Right cardiac atrium (tissue), 5 donors: Measurements from ENCODE around the gene C3orf33. TPM values are rescaled to one million over a fixed set of nuclear protein-coding genes. Genes with fewer than 3 reads are reported as not detected.
A peak's percentile ranks its signal among the peaks of the same experiment; 100 is the strongest.

Experiments
- ATAC-seq, 2 donors: fragments of 200-7000 bp; cut with Tn5 transposase; one replicate each; pipeline versions ENCODE4 v1.8.0 to v1.9.1; 2020; ENCODE audit warnings: moderate library complexity in 2 of 2, mild to moderate bottlenecking in 1 of 2
- DNase-seq, 3 donors: peaks; one replicate each; pipeline ENCODE4 v3.0.0-alpha.2; 2020
- H3K27ac ChIP-seq: one replicate; pipeline ENCODE4 v1.5.1; 2013; ENCODE audit warnings: mild to moderate bottlenecking, low read length, control low read depth, moderate library complexity
- H3K27me3 ChIP-seq: one replicate; pipeline ENCODE4 v1.6.1; 2013; ENCODE audit not compliant: control insufficient read depth, insufficient read depth
- H3K4me1 ChIP-seq: one replicate; pipeline ENCODE4 v1.6.1; 2013; ENCODE audit warnings: low read length; ENCODE audit not compliant: control insufficient read depth, insufficient read depth
- H3K4me3 ChIP-seq: one replicate; pipeline ENCODE4 v1.5.1; 2013; ENCODE audit warnings: low read length, control low read depth
- H3K9me3 ChIP-seq: one replicate; pipeline ENCODE4 v1.6.1; 2013; ENCODE audit warnings: low read length; ENCODE audit not compliant: control insufficient read depth
- WGBS: extraction: QIAGEN DNeasy Blood & Tissue Kit; methylation state at CpG from one replicate; pipeline ENCODE4 v1.1.7; 2013; 5-methylcytosine and 5-hydroxymethylcytosine counted together
- intact Hi-C, 4 donors: fragments of 100-400 bp; cut with DNase I; formaldehyde crosslinking; loops; one replicate each; pipeline versions ENCODE4 v1.11.0 to v1.14.0; 2022 to 2023
- polyA plus RNA-seq: library from polyadenylated mRNA; stranded (reverse); fragments of 200-250 nt; gene quantifications from one replicate; pipeline ENCODE4 v1.2.3, GENCODE V29; 2013
- total RNA-seq, 4 donors: library from RNA; stranded (reverse); fragmentation: NEBNext Ultra II Directional; extraction: Animal tissue kit (Norgen Biotek cat#: 25700); gene quantifications; one replicate each; pipeline ENCODE4 v1.2.1, GENCODE V29; 2021
- donor health status: healthy with polysubstance abuse.
- donor health status: DM: no; HTN: yes; CAD: no.
- donor health status: DM: no; HTN: no; CAD: no.
- donor health status: DM: no; HTN: yes; CAD: no; lungs with severe emphysema.
- donor health status: DM: yes; HTN: yes; CAD: no.

C3orf33 gene
- total and polyA plus RNA-seq, 5 donors: 6.0 to 11.0 (median 7.9) TPM

GRCh38 chr3:155782390-155782953, 23.6 kb downstream of the C3orf33 start:
- Histone ChIP-seq H3K27me3 (no peaks in the 10 kb centered on the region), H3K4me3 (no peak overlapping the region), H3K4me1 (no peaks in the 10 kb centered on the region), H3K27ac (no peak overlapping the region), H3K9me3 (no peaks in the 10 kb centered on the region)
- WGBS: 99% methylated on average over 1 of the region's 1 CpG
- intact Hi-C loops: no loop called here
- DNase-seq (no peak), ATAC-seq (no peak)

- intact Hi-C loops: no loop called here
- H3K4me1 ChIP-seq: no peaks in the 10 kb centered on the region
- no peaks in the 10 kb centered on the region for H3K27me3 ChIP-seq
- ATAC-seq (no peak), DNase-seq (no peak)
- H3K4me3 ChIP-seq: no peak overlapping the region
- H3K9me3 ChIP-seq: no peaks in the 10 kb centered on the region
- H3K27ac ChIP-seq: no peak overlapping the region
These were observed 25.8 kb downstream of the C3orf33 start for GRCh38 chr3:155780291-155780690.

GRCh38 chr3:155778462-155778861, 27.6 kb downstream of the C3orf33 start:
- ATAC-seq: no peak
- Histone ChIP-seq H3K27ac (no peak overlapping the region), H3K9me3 (no peaks in the 10 kb centered on the region), H3K27me3 (no peaks in the 10 kb centered on the region), H3K4me1 (no peaks in the 10 kb centered on the region), H3K4me3 (no peak overlapping the region)
- intact Hi-C loops: no loop called here
- no peak for DNase-seq

- H3K4me1 ChIP-seq: no peaks in the 10 kb centered on the region
- H3K27ac ChIP-seq: no peak overlapping the region
- ATAC-seq: no peak
- H3K9me3 ChIP-seq: no peaks in the 10 kb centered on the region
- DNase-seq: no peak
- no peak overlapping the region for H3K4me3 ChIP-seq
- 93% methylated on average over 1 of the region's 1 CpG for WGBS
- no peaks in the 10 kb centered on the region for H3K27me3 ChIP-seq
- intact Hi-C loops: no loop called here
These were observed 33.3 kb downstream of the C3orf33 start for GRCh38 chr3:155772801-155773200.

GRCh38 chr3:155771126-155771525, 35.0 kb downstream of the C3orf33 start:
- Histone ChIP-seq H3K27me3 (no peaks in the 10 kb centered on the region), H3K4me1 (no peaks in the 10 kb centered on the region), H3K4me3 (no peak overlapping the region), H3K9me3 (no peaks in the 10 kb centered on the region), H3K27ac (no peak overlapping the region)
- no peak for ATAC-seq
- 97% methylated on average over 6 of the region's 6 CpGs for WGBS
- DNase-seq: no peak
- intact Hi-C loops: no loop called here

DNA sequence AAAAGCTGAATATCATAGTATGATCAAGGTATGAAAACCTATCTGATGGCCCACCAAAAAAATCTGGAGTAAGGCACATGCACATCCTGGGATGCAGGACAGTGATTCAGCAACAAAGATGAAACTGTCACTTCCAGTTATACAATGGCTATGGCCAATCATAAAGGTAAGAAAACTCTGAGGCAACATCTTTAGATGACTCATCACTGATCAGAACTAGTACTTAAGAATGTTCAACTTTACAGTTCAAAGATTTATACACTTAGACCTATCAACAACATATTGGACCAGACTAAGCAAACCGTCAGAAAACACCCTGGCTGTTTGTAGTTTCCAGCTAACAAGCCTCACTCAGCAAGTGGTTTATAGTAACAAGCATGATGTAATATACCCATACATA, 39.9 kb downstream of the C3orf33 start:
- ATAC-seq: no peak
- no peak overlapping the region for H3K27ac ChIP-seq
- DNase-seq: no peak
- intact Hi-C loops: no loop called here
- H3K9me3 ChIP-seq: no peaks in the 10 kb centered on the region
- no peaks in the 10 kb centered on the region for H3K4me1 ChIP-seq
- no peaks in the 10 kb centered on the region for H3K27me3 ChIP-seq
- no peak overlapping the region for H3K4me3 ChIP-seq
- WGBS: 75% methylated on average over 1 of the region's 1 CpG

DNA sequence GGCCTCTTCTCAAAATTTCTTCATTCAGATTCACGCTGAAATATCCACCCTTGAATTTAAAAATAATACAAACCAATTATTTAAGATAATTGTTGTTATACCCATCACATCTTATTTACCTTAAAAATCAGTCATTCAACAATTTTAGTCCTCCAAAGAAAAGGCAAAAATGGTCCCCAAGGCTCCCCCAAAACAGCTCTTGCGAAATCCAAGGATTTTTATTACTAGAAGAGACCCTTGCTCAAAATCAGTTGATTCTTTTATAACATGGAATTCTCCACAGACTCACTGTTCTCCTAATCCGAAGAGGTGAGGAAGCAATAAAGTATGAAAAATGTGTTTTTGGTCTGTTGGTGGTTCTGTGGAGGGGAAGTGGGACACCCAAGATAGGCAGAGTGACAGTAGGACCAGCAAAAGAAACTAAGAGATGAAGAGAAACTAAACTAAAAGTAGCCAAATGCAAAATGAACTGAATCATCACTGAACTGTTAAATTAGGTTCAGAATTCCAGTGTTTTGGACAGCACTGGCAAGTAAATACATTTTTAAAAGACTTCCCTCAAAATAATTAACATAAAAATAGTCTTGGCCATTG, 42.1 kb downstream of the C3orf33 start:
- intact Hi-C loops: no loop called here
- Histone ChIP-seq H3K27me3 (no peaks in the 10 kb centered on the region), H3K27ac (no peak overlapping the region), H3K4me1 (peaks cover 2% of the 10 kb centered on the region), H3K4me3 (no peak overlapping the region), H3K9me3 (no peaks in the 10 kb centered on the region)
- no peak for ATAC-seq
- WGBS: 86% methylated on average over 3 of the region's 3 CpGs
- no peak for DNase-seq

DNA sequence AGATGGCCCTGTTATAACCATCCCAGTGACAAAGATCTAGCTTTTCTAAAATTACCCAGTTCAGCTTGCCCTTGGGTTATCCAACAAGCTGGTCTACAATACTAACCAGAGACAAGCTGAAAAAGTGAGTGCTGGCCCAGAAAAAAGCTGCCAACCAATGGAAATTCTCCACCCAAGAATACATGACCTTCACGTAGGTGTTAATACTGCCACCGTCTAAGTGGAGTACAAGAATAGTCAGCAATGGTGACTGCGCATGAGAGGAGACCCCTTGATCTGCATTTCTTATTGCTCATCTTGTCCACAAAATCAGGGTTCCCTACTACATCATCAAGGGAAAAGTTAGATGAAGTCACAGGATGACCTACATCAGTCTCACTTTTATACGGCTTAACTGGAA, 45.4 kb downstream of the C3orf33 start:
- ATAC-seq (peak; percentile 64 to 80), DNase-seq (no peak)
- WGBS: 66% methylated on average over 4 of the region's 4 CpGs
- no peaks in the 10 kb centered on the region for H3K27me3 ChIP-seq
- intact Hi-C loops: no loop called here
- H3K4me1 ChIP-seq: peaks cover 2% of the 10 kb centered on the region
- no peaks in the 10 kb centered on the region for H3K9me3 ChIP-seq
- H3K27ac ChIP-seq: peak overlapping the region; percentile 80
- H3K4me3 ChIP-seq: no peak overlapping the region

DNA sequence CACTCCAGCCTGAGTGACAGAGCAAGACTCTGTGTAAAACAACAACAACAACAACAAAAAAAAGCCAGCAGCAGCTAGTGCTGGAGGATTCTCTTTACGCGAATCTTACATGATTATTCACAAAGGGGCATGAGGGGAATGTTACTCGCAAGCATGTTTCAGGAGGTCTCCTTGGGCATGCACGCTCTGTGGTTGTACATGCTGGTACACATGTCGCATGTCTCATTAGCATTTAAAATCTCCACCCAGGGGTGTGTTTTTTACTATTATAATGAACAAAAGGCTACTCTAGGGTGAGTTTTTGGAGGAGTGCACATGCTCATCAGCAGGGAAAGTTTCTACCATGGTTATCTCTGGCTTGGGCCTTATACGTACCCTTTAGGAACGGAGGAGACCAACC, 48.5 kb downstream of the C3orf33 start:
- Histone ChIP-seq H3K27me3 (no peaks in the 10 kb centered on the region), H3K27ac (no peak overlapping the region), H3K4me3 (no peak overlapping the region), H3K9me3 (no peaks in the 10 kb centered on the region), H3K4me1 (peaks cover 2% of the 10 kb centered on the region)
- DNase-seq (no peak), ATAC-seq (no peak)
- WGBS: 97% methylated on average over 7 of the region's 7 CpGs
- intact Hi-C loops: loop anchor here in 1 of 4 donors (10.0 kb wide), 1 partner anchor 107 kb away; no protein-coding TSS in a partner anchor

GRCh38 chr3:155753038-155753639, 52.9 kb downstream of the C3orf33 start:
- H3K4me3 ChIP-seq: no peak overlapping the region
- no peaks in the 10 kb centered on the region for H3K27me3 ChIP-seq
- WGBS: 77% methylated on average over 11 of the region's 11 CpGs
- no peaks in the 10 kb centered on the region for H3K4me1 ChIP-seq
- no peak overlapping the region for H3K27ac ChIP-seq
- intact Hi-C loops: loop anchor here in 1 of 4 donors (10.0 kb wide), 1 partner anchor 112 kb away; no protein-coding TSS in a partner anchor
- no peaks in the 10 kb centered on the region for H3K9me3 ChIP-seq
- ATAC-seq (no peak), DNase-seq (no peak)

DNA sequence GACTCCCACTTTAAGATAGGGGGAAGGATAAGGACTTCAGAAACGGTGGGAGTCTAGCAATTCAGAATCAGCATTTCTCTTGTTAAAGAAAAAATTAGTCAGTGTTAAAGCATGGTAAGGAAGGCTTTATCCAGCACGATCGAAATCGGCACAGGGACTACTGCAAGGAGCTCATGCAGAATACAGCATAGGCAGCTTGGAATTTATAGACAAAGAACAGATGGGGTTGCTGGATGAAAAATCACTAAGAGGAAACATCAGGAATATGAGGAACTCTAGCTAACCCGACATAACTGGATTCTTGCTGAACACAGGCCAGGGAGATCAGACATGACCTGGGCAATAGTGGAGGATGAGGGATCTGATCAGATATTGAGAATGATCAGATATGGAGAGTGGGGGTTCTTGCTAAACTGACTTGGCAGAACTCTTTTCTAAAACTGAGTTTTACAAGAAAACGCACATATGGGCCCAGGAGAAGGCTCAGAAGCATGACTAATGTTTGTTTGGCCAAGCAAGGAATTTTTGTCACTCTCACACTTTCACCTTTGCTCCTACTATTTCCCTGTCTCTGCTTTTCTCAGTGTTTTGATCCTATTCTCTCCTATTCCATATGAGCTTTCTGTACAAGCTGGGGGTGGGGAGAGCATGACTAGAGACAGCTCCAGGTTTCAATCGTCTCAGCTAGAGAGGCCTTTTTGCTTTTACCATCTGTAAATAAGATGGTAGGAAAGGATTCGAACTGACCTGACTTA, 57.3 kb downstream of the C3orf33 start:
- 59% methylated on average over 8 of the region's 8 CpGs for WGBS
- Histone ChIP-seq H3K4me3 (no peak overlapping the region), H3K9me3 (no peaks in the 10 kb centered on the region), H3K27me3 (no peaks in the 10 kb centered on the region), H3K4me1 (no peaks in the 10 kb centered on the region), H3K27ac (no peak overlapping the region)
- DNase-seq (no peak), ATAC-seq (no peak)
- intact Hi-C loops: no loop called here
